Thyroid gland (tissue), 4 donors: ENCODE data around the gene TENT4B. TPM values are rescaled to one million over a fixed set of nuclear protein-coding genes. Genes with fewer than 3 reads are reported as not detected.

Experiments
- DNase-seq, 2 donors: peaks; one replicate each; pipeline ENCODE4 v3.0.0-alpha.2; 2019
- H3K27ac ChIP-seq, 3 donors: fragments of 200-600 bp; sonication (generic); 1 replicate in 2 of 3; 2 replicates in 1 of 3; pipeline ENCODE4 v1.5.1; 2016 to 2019; ENCODE audit warnings: mild to moderate bottlenecking in 1 of 3, moderate library complexity in 1 of 3
- H3K27me3 ChIP-seq: fragments of 200-600 bp; sonication (generic); one replicate; pipeline ENCODE4 v1.5.1; 2019
- H3K36me3 ChIP-seq, 2 donors: fragments of 200-600 bp; sonication (generic); one replicate each; pipeline ENCODE4 v1.5.1; 2016 to 2019
- H3K4me1 ChIP-seq, 2 donors: fragments of 200-600 bp; sonication (generic); one replicate each; pipeline ENCODE4 v1.5.1; 2017 to 2019
- H3K4me3 ChIP-seq, 3 donors: fragments of 200-600 bp; sonication (generic); replicated peaks in 1 of 3; 1 replicate in 2 of 3; 2 replicates in 1 of 3; pipeline ENCODE4 v1.5.1; 2016; ENCODE audit warnings: mild to moderate bottlenecking in 1 of 3
- H3K9me3 ChIP-seq: fragments of 200-600 bp; sonication (generic); one replicate; pipeline ENCODE4 v1.5.1; 2017
- POLR2A ChIP-seq, 2 donors: fragments of 450-650 bp; IDR thresholded peaks; one replicate each; pipeline ENCODE4 v1.6.1; 2017; ENCODE audit warnings: antibody characterized with exemption in 2 of 2, mild to moderate bottlenecking in 2 of 2, moderate library complexity in 1 of 2
- WGBS, 2 donors: methylation state at CpG; one replicate each; pipeline ENCODE4 v1.1.5; 2017; 5-methylcytosine and 5-hydroxymethylcytosine counted together
- intact Hi-C: fragments of 100-400 bp; cut with DNase I; formaldehyde crosslinking; loops from one replicate; pipeline ENCODE4 v1.15.1; 2023
- total RNA-seq, 4 donors: library from RNA; depleted of rRNA; stranded (reverse); fragments of >200 nt; gene quantifications; one replicate each; pipeline ENCODE4 v1.2.3, GENCODE V29; 2016
- TF ChIP-seq, protein P1 (sequence below), 6 experiments: fragments of 200-600 bp in 3 of 6; fragments of 450-650 bp in 3 of 6; sonication (generic) in 3 of 6; IDR thresholded peaks; one replicate each; pipeline ENCODE4 v1.5.1; 2016 to 2019; ENCODE audit warnings: antibody characterized with exemption in 6 of 6, mild to moderate bottlenecking in 2 of 6, inconsistent platforms in 1 of 6, moderate library complexity in 1 of 6

The TENT4B gene
- total RNA-seq, 4 donors from 2014 or later, result 10.0 to 14.7 (median 11.4) TPM

DNA sequence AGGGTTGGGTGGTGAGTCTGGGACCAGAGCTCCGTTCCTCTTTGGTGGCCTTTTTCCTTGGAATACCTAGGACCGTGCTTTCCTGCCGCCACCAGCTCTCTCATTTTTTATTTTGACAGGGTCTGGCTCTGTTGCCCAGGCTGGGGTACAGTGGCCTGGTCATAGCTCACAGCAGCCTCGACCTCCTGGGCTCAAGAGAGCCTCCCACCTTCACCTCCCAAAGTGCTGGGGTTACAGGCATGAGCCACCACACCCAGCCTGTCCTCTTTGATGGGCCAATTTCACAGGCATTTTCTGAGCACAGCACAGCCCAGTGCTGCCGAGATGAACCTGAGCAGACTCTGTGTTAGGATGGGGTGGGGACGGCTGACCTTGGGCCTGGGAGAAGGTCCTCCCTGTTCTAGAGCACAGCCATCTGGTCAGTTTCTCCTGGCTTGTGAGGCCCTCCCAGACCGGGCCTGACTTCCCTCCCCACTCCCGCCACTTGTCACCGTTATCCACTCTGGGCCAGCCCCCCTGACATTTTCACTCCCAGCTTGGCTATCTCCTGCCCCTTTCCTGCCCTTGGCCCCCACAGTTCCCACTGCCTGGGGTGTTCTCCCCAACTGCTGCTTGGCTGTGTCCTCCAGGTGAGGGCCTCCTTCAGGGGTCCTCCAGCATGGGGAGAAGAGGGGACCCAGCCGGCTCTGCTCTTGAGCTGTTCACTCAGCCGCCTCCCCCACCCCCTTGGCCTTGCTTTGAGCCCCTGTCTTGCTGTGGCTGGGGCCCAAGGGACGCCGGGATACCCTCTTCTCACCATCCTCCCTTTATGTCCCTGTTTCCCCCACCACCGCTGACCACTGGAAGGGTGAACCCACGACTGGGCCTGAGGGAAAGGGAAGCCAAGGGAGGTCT lies 118.3 kb downstream of the TENT4B start:
- Histone ChIP-seq H3K4me3 (no peak overlapping the region), H3K9me3 (no peaks in the 10 kb centered on the region), H3K36me3 (no peaks in the 10 kb centered on the region), H3K27me3 (no peaks in the 10 kb centered on the region), H3K4me1 (no peaks in the 10 kb centered on the region), H3K27ac (no peak overlapping the region)
- intact Hi-C loops, result no loop called here
- WGBS, 2 donors, result 87 to 90% methylated on average over 14 to 15 of the region's 15 CpGs
- TF ChIP-seq, protein P1, sequence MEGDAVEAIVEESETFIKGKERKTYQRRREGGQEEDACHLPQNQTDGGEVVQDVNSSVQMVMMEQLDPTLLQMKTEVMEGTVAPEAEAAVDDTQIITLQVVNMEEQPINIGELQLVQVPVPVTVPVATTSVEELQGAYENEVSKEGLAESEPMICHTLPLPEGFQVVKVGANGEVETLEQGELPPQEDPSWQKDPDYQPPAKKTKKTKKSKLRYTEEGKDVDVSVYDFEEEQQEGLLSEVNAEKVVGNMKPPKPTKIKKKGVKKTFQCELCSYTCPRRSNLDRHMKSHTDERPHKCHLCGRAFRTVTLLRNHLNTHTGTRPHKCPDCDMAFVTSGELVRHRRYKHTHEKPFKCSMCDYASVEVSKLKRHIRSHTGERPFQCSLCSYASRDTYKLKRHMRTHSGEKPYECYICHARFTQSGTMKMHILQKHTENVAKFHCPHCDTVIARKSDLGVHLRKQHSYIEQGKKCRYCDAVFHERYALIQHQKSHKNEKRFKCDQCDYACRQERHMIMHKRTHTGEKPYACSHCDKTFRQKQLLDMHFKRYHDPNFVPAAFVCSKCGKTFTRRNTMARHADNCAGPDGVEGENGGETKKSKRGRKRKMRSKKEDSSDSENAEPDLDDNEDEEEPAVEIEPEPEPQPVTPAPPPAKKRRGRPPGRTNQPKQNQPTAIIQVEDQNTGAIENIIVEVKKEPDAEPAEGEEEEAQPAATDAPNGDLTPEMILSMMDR (IDR thresholded peaks at IDR 0.05), result no peak
- TF ChIP-seq POLR2A (IDR thresholded peaks at IDR 0.05), result no peak
- no peak for DNase-seq

DNA sequence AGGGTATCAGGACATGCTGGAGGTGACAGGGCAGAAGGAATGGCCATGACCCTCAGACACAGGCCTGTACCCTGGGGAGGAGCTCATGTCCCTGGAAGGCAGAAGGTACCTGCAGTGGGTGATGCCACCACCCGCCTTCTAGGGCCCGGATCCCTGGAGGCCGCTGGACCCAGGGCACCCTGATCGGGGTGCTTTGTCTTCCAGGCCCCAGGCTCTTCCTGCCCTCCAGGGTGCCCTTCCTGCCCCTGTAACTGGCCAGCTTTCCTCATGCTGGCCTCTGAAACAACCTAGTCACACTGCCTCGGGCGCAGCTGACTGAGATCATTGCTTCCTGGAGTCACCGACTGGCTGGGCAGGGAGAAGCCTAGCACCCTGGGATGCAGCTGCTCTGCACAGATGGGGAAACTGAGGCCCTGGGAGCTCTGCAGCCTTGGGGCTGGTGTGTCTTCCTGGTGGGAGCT lies 119.0 kb downstream of the TENT4B start:
- DNase-seq, result no peak
- TF ChIP-seq, protein P1 (IDR thresholded peaks at IDR 0.05), result no peak
- TF ChIP-seq POLR2A (IDR thresholded peaks at IDR 0.05), result no peak
- H3K27ac ChIP-seq, result no peak overlapping the region
- no peaks in the 10 kb centered on the region for H3K9me3 ChIP-seq
- 89% methylated on average over 5 of the region's 7 CpGs; no CpG with 5 or more reads in 1 of the 2 donors for WGBS, 2 donors
- intact Hi-C loops, result no loop called here
- H3K4me3 ChIP-seq, result no peak overlapping the region
- no peaks in the 10 kb centered on the region for H3K36me3 ChIP-seq
- H3K4me1 ChIP-seq, result no peaks in the 10 kb centered on the region
- no peaks in the 10 kb centered on the region for H3K27me3 ChIP-seq

DNA sequence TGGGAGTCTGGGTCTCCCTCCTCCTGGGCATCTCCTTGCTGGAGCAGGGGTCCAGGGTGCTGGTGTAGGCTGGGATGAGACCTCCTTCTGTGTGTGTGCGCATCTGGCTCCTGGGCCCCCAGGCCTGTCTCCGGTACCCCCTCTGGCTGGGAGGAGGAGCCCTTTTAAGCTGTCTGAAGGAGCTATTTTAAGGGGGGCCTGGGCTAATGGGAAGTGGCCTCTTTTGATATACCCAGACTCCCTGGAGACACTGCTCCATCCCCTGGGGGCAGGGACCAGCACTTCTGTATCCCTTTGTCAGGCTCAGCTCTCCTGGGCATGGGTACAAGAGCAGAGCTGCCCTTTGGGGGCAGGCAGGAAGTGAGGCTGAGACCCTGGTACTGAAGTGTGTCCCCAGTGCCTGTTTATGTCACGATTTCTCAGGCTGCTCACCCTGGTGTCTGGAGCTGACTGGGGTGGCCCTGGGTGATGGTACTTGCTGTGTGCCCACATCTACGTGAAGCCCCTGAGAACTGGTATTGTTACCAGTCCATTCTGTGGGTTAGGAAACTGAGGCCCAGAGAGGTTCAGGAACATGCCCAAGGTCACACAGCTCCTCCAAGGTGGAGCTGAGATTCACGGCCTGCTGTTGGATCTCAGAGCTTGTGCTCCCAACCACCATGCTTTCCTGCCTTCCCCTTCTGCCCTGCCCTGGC lies 119.7 kb downstream of the TENT4B start:
- no peaks in the 10 kb centered on the region for H3K27me3 ChIP-seq
- H3K27ac ChIP-seq, result no peak overlapping the region
- TF ChIP-seq, protein P1 (IDR thresholded peaks at IDR 0.05), result no peak
- TF ChIP-seq POLR2A (IDR thresholded peaks at IDR 0.05), result no peak
- no peaks in the 10 kb centered on the region for H3K9me3 ChIP-seq
- no peak overlapping the region for H3K4me3 ChIP-seq
- 89 to 96% methylated on average over 3 of the region's 5 CpGs for WGBS, 2 donors
- no peak for DNase-seq
- H3K4me1 ChIP-seq, result no peaks in the 10 kb centered on the region
- intact Hi-C loops, result no loop called here
- H3K36me3 ChIP-seq, result no peaks in the 10 kb centered on the region

DNA sequence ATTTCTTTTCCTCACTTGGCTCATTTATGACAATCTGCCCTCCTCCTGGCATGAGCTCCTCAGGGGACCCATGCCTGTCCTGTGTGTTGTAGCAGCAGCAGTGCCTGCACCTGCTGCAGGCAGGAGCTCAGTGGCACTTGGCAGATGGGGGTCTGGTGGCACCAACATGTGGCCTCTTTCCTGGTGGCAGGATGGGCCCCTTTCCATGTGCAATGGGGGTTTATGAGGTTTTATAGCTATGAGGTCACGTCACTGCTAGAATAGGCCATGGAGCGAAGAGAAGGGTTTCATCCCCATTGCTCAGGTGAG lies 120.2 kb downstream of the TENT4B start:
- 100% methylated on average over 1 of the region's 2 CpGs for WGBS, 2 donors
- intact Hi-C loops, result no loop called here
- DNase-seq, result no peak
- no peaks in the 10 kb centered on the region for H3K4me1 ChIP-seq
- no peak overlapping the region for H3K4me3 ChIP-seq
- no peak overlapping the region for H3K27ac ChIP-seq
- no peaks in the 10 kb centered on the region for H3K9me3 ChIP-seq
- H3K36me3 ChIP-seq, result no peaks in the 10 kb centered on the region
- no peaks in the 10 kb centered on the region for H3K27me3 ChIP-seq
- TF ChIP-seq POLR2A (IDR thresholded peaks at IDR 0.05), result no peak
- TF ChIP-seq, protein P1 (IDR thresholded peaks at IDR 0.05), result no peak

DNA sequence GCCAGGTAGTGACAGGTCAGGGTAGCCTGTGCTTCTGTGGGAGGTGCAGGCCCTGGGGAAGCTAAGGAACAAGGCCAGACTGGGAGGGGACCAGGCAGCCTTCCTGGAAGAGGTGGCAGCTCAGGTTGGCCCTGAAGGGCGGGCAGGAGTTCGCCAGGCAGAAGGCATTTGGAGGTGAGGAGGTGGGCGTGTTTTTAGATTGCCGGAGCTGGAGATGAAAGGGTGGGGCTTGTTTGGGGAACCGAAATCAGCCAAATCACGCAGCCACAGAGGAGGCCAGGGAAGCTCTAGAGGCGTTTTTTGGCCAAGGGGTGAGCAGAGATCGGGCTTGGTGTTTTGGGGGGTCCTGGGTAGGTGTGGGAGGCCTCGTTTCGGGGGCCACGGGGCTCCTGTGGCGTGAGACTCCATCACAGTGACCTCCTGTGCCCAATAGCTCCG lies 120.8 kb downstream of the TENT4B start:
- Histone ChIP-seq H3K27me3 (no peaks in the 10 kb centered on the region), H3K4me3 (no peak overlapping the region), H3K36me3 (no peaks in the 10 kb centered on the region), H3K27ac (no peak overlapping the region), H3K4me1 (no peaks in the 10 kb centered on the region), H3K9me3 (no peaks in the 10 kb centered on the region)
- 73 to 87% methylated on average over 13 of the region's 13 CpGs for WGBS, 2 donors
- no peak for DNase-seq
- TF ChIP-seq, protein P1 (IDR thresholded peaks at IDR 0.05), result no peak
- no peak for TF ChIP-seq POLR2A (IDR thresholded peaks at IDR 0.05)
- intact Hi-C loops, result no loop called here
